ENCODE measurements around the gene MFSD1. TPM values are rescaled to one million over a fixed set of nuclear protein-coding genes. Genes with fewer than 3 reads are reported as not detected.
"Not testable (repeated sequence)": the region's sequence is repeated elsewhere in the genome, so short reads cannot be mapped to it uniquely, and the experiment has no call there.

Gene MFSD1
- total RNA-seq, 1 donor from 2014 or later = 55.0 TPM

DNA sequence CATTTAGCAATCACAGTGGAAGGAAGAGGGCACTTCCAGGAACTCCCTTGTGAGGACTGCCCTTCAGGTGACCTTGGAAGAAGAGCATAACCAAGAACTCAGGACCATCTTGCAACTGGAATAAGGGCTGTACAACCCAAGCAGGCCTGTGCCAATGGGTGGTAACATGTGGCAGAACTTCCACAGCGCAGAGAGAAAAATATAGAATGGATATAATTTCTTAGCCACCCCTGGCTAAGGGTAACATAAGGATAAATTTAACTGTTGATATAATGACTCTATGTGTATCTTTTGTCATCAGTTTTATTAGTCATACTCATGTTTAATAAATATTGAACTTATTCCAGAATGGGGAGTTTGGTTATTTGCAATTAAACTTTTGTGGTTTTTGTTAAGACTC lies 13.4 kb upstream of the MFSD1 start:
- Mint-ChIP-seq H3K9me3 (ENCODE audit: unreplicated experiment) (peaks cover 5% of the 10 kb centered on the region), H3K4me3 (ENCODE audit: unreplicated experiment) (no peak overlapping the region), H3K27ac (ENCODE audit: unreplicated experiment) (no peak overlapping the region), H3K4me1 (ENCODE audit: unreplicated experiment) (peaks cover 11% of the 10 kb centered on the region), H3K27me3 (ENCODE audit: unreplicated experiment) (no peaks in the 10 kb centered on the region), H3K36me3 (ENCODE audit: unreplicated experiment) (peaks cover 4% of the 10 kb centered on the region)
- no peak for DNase-seq (ENCODE audit: extremely low spot score, unreplicated experiment)
- TF ChIP-seq CTCF (IDR thresholded peaks at IDR 0.05) = no peak

DNA sequence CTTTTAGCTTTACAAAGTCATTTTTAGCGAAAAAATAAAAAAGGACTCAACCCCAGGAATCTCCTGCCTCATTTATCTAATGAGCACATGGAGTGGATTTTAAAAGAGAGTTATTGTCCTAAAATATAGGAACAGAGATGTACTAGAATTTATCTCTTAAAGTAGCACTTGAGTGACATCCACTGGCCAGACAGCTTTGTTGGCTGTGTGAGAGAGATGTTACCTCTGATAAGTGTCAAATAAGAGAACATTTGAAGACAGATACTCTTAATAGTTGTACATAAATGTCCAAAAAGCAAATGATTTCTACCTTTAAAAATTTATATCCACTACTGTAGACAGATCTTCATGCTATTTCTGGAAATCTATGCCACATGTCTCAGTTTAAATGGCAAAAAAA lies 12.3 kb upstream of the MFSD1 start:
- Mint-ChIP-seq H3K27ac (ENCODE audit: unreplicated experiment) (no peak overlapping the region), H3K27me3 (ENCODE audit: unreplicated experiment) (no peaks in the 10 kb centered on the region), H3K36me3 (ENCODE audit: unreplicated experiment) (peaks cover 4% of the 10 kb centered on the region), H3K4me3 (ENCODE audit: unreplicated experiment) (no peak overlapping the region), H3K9me3 (ENCODE audit: unreplicated experiment) (peaks cover 5% of the 10 kb centered on the region), H3K4me1 (ENCODE audit: unreplicated experiment) (peaks cover 11% of the 10 kb centered on the region)
- no peak for DNase-seq (ENCODE audit: extremely low spot score, unreplicated experiment)
- peak; percentile 62 for TF ChIP-seq CTCF (IDR thresholded peaks at IDR 0.05)

DNA sequence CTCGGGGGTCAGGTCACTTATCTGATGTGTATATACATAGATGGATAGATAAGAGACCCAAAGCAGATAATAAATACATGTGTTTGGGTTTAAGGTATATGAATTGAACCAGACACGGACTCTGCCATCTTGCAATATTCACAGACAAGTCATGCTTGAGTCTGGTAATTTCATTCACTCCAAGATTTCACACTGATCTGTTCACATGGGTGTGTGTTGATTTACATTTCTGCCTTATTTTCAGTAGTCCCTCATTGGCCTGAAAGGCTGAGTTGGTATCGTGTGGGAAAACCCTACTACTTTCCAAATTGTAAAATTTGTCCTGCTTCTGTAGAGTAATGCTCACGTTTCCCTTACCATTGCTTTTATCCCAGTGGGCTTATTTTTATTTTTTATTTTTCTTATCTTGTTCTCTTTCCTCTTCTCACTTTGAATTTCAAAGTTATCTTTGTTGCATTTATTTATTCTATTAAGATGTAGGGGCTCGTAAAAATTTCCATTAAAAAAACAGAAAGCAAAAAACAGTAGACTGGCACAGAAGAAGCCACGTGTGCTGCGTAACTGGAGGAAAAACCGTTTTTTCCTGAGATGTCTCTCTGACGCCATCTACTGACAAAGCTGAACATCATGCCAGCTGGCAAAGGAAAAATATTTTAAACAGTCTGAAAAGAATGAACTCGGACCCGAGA lies 10.8 kb upstream of the MFSD1 start:
- H3K27me3 Mint-ChIP-seq (ENCODE audit: unreplicated experiment) = peaks cover 6% of the 10 kb centered on the region
- H3K27ac Mint-ChIP-seq (ENCODE audit: unreplicated experiment) = no peak overlapping the region
- H3K36me3 Mint-ChIP-seq (ENCODE audit: unreplicated experiment) = peaks cover under 1% of the 10 kb centered on the region
- peaks cover 1% of the 10 kb centered on the region for H3K9me3 Mint-ChIP-seq (ENCODE audit: unreplicated experiment)
- H3K4me1 Mint-ChIP-seq (ENCODE audit: unreplicated experiment) = peaks cover 11% of the 10 kb centered on the region
- H3K4me3 Mint-ChIP-seq (ENCODE audit: unreplicated experiment) = peak overlapping the region; percentile 75
- peak; percentile 88 for TF ChIP-seq CTCF (IDR thresholded peaks at IDR 0.05)
- no peak for DNase-seq (ENCODE audit: extremely low spot score, unreplicated experiment)

GRCh38 chr3:158791590-158791920 lies 10.3 kb upstream of the MFSD1 start:
- not testable (repeated sequence) for H3K27ac Mint-ChIP-seq (ENCODE audit: unreplicated experiment); H3K9me3 Mint-ChIP-seq (ENCODE audit: unreplicated experiment); H3K36me3 Mint-ChIP-seq (ENCODE audit: unreplicated experiment); DNase-seq (ENCODE audit: extremely low spot score, unreplicated experiment)
- peak; percentile 4 for TF ChIP-seq CTCF (IDR thresholded peaks at IDR 0.05)
- H3K4me3 Mint-ChIP-seq (ENCODE audit: unreplicated experiment) = peak overlapping the region; percentile 75
- H3K4me1 Mint-ChIP-seq (ENCODE audit: unreplicated experiment) = peaks cover 11% of the 10 kb centered on the region
- peaks cover 11% of the 10 kb centered on the region for H3K27me3 Mint-ChIP-seq (ENCODE audit: unreplicated experiment)

DNA sequence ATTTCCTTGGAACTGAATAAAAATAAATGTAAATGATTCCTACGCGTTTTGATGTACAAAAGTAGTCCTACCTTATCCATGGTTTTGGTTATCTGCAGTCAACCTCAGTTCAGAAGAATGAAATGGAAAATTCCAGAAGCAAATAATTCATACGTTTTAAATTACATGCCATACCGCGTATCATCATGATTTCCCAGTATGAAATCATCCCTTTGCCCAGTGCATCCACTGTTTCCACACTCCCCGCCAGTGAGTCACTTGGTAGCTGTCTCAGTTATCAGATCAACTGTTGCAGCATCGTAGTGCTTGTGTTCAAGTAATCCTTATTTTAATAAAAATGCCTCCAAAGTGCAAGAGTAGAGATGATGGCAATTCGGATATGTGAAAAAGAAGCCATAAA lies 9.1 kb upstream of the MFSD1 start:
- H3K4me3 Mint-ChIP-seq (ENCODE audit: unreplicated experiment) = no peak overlapping the region
- no peak for TF ChIP-seq CTCF (IDR thresholded peaks at IDR 0.05)
- peaks cover 11% of the 10 kb centered on the region for H3K4me1 Mint-ChIP-seq (ENCODE audit: unreplicated experiment)
- H3K9me3 Mint-ChIP-seq (ENCODE audit: unreplicated experiment) = no peaks in the 10 kb centered on the region
- H3K36me3 Mint-ChIP-seq (ENCODE audit: unreplicated experiment) = no peaks in the 10 kb centered on the region
- peaks cover 21% of the 10 kb centered on the region for H3K27me3 Mint-ChIP-seq (ENCODE audit: unreplicated experiment)
- DNase-seq (ENCODE audit: extremely low spot score, unreplicated experiment) = no peak
- no peak overlapping the region for H3K27ac Mint-ChIP-seq (ENCODE audit: unreplicated experiment)
